Measurements from ENCODE around the gene REEP5. TPM values are rescaled to one million over a fixed set of nuclear protein-coding genes. Genes with fewer than 3 reads are reported as not detected.

REEP5 gene
- total RNA-seq, 1 donor from 2014 or later: 120 TPM

- no peaks in the 10 kb centered on the region for H3K9me3 ChIP-seq (ENCODE audit: insufficient read depth, low read depth, low read length)
- no peak overlapping the region for H3K4me2 ChIP-seq (ENCODE audit: low read length)
- peaks cover 8% of the 10 kb centered on the region for H3K36me3 ChIP-seq (ENCODE audit: insufficient read depth, low read length)
- Mint-ChIP-seq H3K27ac (ENCODE audit: unreplicated experiment) (no peak overlapping the region), H3K36me3 (ENCODE audit: low read depth, unreplicated experiment) (peaks cover 12% of the 10 kb centered on the region), H3K4me1 (ENCODE audit: low read depth, unreplicated experiment) (peaks cover 15% of the 10 kb centered on the region), H3K4me3 (ENCODE audit: unreplicated experiment) (no peak overlapping the region), H3K9me3 (ENCODE audit: unreplicated experiment) (no peaks in the 10 kb centered on the region), H3K27me3 (ENCODE audit: low read depth, unreplicated experiment) (no peaks in the 10 kb centered on the region)
- H4K20me1 ChIP-seq (ENCODE audit: insufficient read depth, low read length): peaks cover 46% of the 10 kb centered on the region
- DNase-seq (ENCODE audit: low read depth) (no peak), FAIRE-seq (no peak)
- peaks cover 65% of the 10 kb centered on the region for H3K79me2 ChIP-seq (ENCODE audit: insufficient read depth, low read length)
- no peak for TF ChIP-seq CTCF (IDR thresholded peaks at IDR 0.05; ENCODE audit: insufficient read depth, low read depth, low read length)
- no peak for TF ChIP-seq EZH2 (IDR thresholded peaks at IDR 0.05; ENCODE audit: insufficient read depth, low read length)
- peaks cover 6% of the 10 kb centered on the region for H3K4me1 ChIP-seq (ENCODE audit: insufficient read depth, low read length)
- H3K27ac ChIP-seq (ENCODE audit: low read depth, low read length): no peak overlapping the region
- no peaks in the 10 kb centered on the region for H3K27me3 ChIP-seq (ENCODE audit: insufficient read depth, low read length)
- H3K4me3 ChIP-seq (ENCODE audit: insufficient read depth, low read depth, low read length): no peak overlapping the region
- no peak overlapping the region for H3K9ac ChIP-seq (ENCODE audit: low read length)
- no peak overlapping the region for H2AFZ ChIP-seq (ENCODE audit: low read depth, low read length)
These were observed 11.5 kb downstream of the REEP5 start for GRCh38 chr5:112910529-112910928.

- H3K9ac ChIP-seq (ENCODE audit: low read length): no peak overlapping the region
- peaks cover 12% of the 10 kb centered on the region for H3K36me3 ChIP-seq (ENCODE audit: insufficient read depth, low read length)
- peaks cover 12% of the 10 kb centered on the region for H3K36me3 Mint-ChIP-seq (ENCODE audit: low read depth, unreplicated experiment)
- peaks cover 5% of the 10 kb centered on the region for H3K4me1 Mint-ChIP-seq (ENCODE audit: low read depth, unreplicated experiment)
- H3K4me3 Mint-ChIP-seq (ENCODE audit: unreplicated experiment): no peak overlapping the region
- H3K27me3 Mint-ChIP-seq (ENCODE audit: low read depth, unreplicated experiment): no peaks in the 10 kb centered on the region
- no peak for DNase-seq (ENCODE audit: low read depth)
- H3K27me3 ChIP-seq (ENCODE audit: insufficient read depth, low read length): no peaks in the 10 kb centered on the region
- peaks cover 74% of the 10 kb centered on the region for H3K79me2 ChIP-seq (ENCODE audit: insufficient read depth, low read length)
- H3K27ac ChIP-seq (ENCODE audit: low read depth, low read length): no peak overlapping the region
- H4K20me1 ChIP-seq (ENCODE audit: insufficient read depth, low read length): peaks cover 39% of the 10 kb centered on the region
- no peak for TF ChIP-seq EZH2 (IDR thresholded peaks at IDR 0.05; ENCODE audit: insufficient read depth, low read length)
- no peak for TF ChIP-seq CTCF (IDR thresholded peaks at IDR 0.05; ENCODE audit: insufficient read depth, low read depth, low read length)
- no peak overlapping the region for H3K4me2 ChIP-seq (ENCODE audit: low read length)
- H2AFZ ChIP-seq (ENCODE audit: low read depth, low read length): no peak overlapping the region
- no peak for FAIRE-seq
- H3K4me3 ChIP-seq (ENCODE audit: insufficient read depth, low read depth, low read length): no peak overlapping the region
- H3K27ac Mint-ChIP-seq (ENCODE audit: unreplicated experiment): no peak overlapping the region
- H3K4me1 ChIP-seq (ENCODE audit: insufficient read depth, low read length): no peaks in the 10 kb centered on the region
- H3K9me3 ChIP-seq (ENCODE audit: insufficient read depth, low read depth, low read length): no peaks in the 10 kb centered on the region
- no peaks in the 10 kb centered on the region for H3K9me3 Mint-ChIP-seq (ENCODE audit: unreplicated experiment)
These were observed 13.2 kb downstream of the REEP5 start for GRCh38 chr5:112908854-112909253.

GRCh38 chr5:112907166-112907631 is 14.8 kb downstream of the REEP5 start:
- Histone ChIP-seq H3K27ac (ENCODE audit: low read depth, low read length) (no peak overlapping the region), H2AFZ (ENCODE audit: low read depth, low read length) (no peak overlapping the region), H4K20me1 (ENCODE audit: insufficient read depth, low read length) (peaks cover 33% of the 10 kb centered on the region), H3K9ac (ENCODE audit: low read length) (no peak overlapping the region), H3K79me2 (ENCODE audit: insufficient read depth, low read length) (peaks cover 74% of the 10 kb centered on the region), H3K4me3 (ENCODE audit: insufficient read depth, low read depth, low read length) (no peak overlapping the region), H3K4me2 (ENCODE audit: low read length) (no peak overlapping the region), H3K9me3 (ENCODE audit: insufficient read depth, low read depth, low read length) (no peaks in the 10 kb centered on the region), H3K36me3 (ENCODE audit: insufficient read depth, low read length) (peaks cover 12% of the 10 kb centered on the region), H3K4me1 (ENCODE audit: insufficient read depth, low read length) (no peaks in the 10 kb centered on the region), H3K27me3 (ENCODE audit: insufficient read depth, low read length) (no peaks in the 10 kb centered on the region)
- no peak for DNase-seq (ENCODE audit: low read depth)
- no peak for FAIRE-seq
- Mint-ChIP-seq H3K27ac (ENCODE audit: unreplicated experiment) (no peak overlapping the region), H3K36me3 (ENCODE audit: low read depth, unreplicated experiment) (peaks cover 12% of the 10 kb centered on the region), H3K27me3 (ENCODE audit: low read depth, unreplicated experiment) (no peaks in the 10 kb centered on the region), H3K4me1 (ENCODE audit: low read depth, unreplicated experiment) (no peaks in the 10 kb centered on the region), H3K4me3 (ENCODE audit: unreplicated experiment) (no peak overlapping the region), H3K9me3 (ENCODE audit: unreplicated experiment) (no peaks in the 10 kb centered on the region)
- TF ChIP-seq EZH2 (IDR thresholded peaks at IDR 0.05; ENCODE audit: insufficient read depth, low read length): no peak
- TF ChIP-seq CTCF (IDR thresholded peaks at IDR 0.05; ENCODE audit: insufficient read depth, low read depth, low read length): no peak
